GM18505 (cell line): ENCODE data around the gene RNF13.

Source experiments
- ATAC-seq: cut with Tn5 transposase; IDR thresholded peaks from one replicate; pipeline ENCODE4 v1.9.1; 2021; ENCODE audit not compliant: unreplicated experiment
- POLR2A ChIP-seq: IDR thresholded peaks from 4 replicates; pipeline ENCODE4 v1.6.1; 2011; ENCODE audit warnings: borderline replicate concordance; ENCODE audit not compliant: insufficient read depth, insufficient read length; ENCODE audit errors: extremely low read depth

The RNF13 gene

GRCh38 chr3:149949181-149949580 is 136.2 kb downstream of the RNF13 start:
- TF ChIP-seq POLR2A, result no peak
- no peak for ATAC-seq

GRCh38 chr3:149954812-149955211 is 141.8 kb downstream of the RNF13 start:
- TF ChIP-seq POLR2A, result no peak
- ATAC-seq, result no peak

GRCh38 chr3:149955449-149955848 is 142.4 kb downstream of the RNF13 start:
- no peak for ATAC-seq
- TF ChIP-seq POLR2A, result no peak

- no peak for ATAC-seq
- TF ChIP-seq POLR2A, result no peak
Measured at GRCh38 chr3:149957361-149958125, 144.5 kb downstream of the RNF13 start.

GRCh38 chr3:149958171-149958796 is 145.3 kb downstream of the RNF13 start:
- no peak for ATAC-seq
- no peak for TF ChIP-seq POLR2A

GRCh38 chr3:149959443-149959842 is 146.4 kb downstream of the RNF13 start:
- no peak for TF ChIP-seq POLR2A
- ATAC-seq, result no peak

GRCh38 chr3:149963485-149963884 is 150.5 kb downstream of the RNF13 start:
- TF ChIP-seq POLR2A, result no peak
- no peak for ATAC-seq

GRCh38 chr3:149964291-149964690 is 151.3 kb downstream of the RNF13 start:
- TF ChIP-seq POLR2A, result no peak
- ATAC-seq, result no peak

GRCh38 chr3:149965278-149965677 is 152.3 kb downstream of the RNF13 start:
- no peak for ATAC-seq
- no peak for TF ChIP-seq POLR2A

- TF ChIP-seq POLR2A, result no peak
Measured at GRCh38 chr3:149967086-149967685, 154.2 kb downstream of the RNF13 start.

GRCh38 chr3:149968216-149968615 is 155.2 kb downstream of the RNF13 start:
- no peak for TF ChIP-seq POLR2A
- no peak for ATAC-seq

More at GRCh38 chr3:149967086-149967685, 154.2 kb downstream of the RNF13 start:
- no peak for ATAC-seq

- TF ChIP-seq POLR2A, result no peak
- no peak for ATAC-seq
Measured at GRCh38 chr3:149969110-149969939, 156.3 kb downstream of the RNF13 start.
